Kidney glomerular epithelial cell (primary cell): ENCODE results near the gene DCP2.

Source experiments
- DNase-seq: peaks from one replicate; lab custom pipeline; 2025; lab: John Stamatoyannopoulos, UW

Gene DCP2

DNA sequence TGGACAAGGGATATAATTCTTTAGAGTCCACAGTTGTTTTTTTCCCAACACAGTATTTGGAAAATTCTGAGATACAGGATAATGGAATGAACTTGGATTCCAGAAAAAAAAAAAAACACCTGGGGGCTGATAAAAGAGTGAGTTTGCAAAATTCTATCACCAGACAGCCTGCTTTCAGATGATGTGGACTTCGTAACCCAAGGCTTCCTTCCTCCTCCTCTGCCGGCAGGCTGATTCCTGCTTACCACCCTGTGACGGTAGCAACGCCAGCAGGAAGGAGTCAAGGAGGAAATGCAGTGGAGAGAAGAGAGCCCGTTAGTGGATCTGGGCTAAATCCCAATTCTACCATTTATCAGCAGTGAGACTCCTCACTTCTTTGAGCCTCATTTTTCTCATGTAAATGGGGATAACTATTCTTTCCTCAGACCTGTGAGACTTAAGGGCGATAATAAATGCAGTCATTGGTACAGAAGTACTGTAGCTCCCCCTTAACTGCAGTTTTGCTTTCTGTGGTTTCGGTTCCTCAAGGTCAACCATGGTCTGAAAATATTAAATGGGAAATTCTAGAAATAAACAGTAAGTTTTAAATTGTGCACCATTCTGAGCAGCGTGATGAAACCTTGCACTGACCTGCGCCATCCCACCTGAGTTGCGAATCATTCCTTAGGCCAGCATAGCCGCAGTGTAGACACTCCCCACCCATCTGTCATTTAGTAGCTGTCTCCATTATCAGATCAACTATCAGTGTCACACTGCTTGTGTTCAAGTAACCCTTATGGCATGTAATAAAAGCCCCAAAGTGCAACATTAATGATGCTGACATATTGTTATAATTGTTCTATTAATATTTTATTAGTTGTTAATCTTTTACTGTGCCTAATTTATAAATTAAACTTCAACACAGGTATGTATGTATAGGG, 71.4 kb downstream of the DCP2 start:
- DNase-seq = peak; percentile 67

DNA sequence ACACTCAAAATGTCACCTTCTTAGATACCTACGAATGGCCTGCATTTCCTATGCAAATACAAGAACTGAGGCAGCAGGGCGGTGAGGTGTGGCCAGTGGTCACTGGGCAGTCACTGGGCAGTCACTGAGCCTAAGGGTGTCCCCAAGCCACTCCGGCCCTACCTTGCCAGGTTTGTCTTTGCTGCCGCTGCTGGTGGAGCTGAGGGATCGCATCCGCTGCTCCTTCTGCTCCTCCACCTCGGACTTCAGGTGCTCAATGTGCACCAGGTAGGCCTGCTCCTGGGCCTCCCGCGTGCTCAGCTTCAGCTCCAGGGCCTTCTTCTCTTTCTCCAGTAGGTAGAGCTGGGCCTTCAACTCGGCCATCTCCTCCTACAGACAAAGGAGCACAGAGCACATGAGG, 72.3 kb downstream of the DCP2 start:
- no peak for DNase-seq

DNA sequence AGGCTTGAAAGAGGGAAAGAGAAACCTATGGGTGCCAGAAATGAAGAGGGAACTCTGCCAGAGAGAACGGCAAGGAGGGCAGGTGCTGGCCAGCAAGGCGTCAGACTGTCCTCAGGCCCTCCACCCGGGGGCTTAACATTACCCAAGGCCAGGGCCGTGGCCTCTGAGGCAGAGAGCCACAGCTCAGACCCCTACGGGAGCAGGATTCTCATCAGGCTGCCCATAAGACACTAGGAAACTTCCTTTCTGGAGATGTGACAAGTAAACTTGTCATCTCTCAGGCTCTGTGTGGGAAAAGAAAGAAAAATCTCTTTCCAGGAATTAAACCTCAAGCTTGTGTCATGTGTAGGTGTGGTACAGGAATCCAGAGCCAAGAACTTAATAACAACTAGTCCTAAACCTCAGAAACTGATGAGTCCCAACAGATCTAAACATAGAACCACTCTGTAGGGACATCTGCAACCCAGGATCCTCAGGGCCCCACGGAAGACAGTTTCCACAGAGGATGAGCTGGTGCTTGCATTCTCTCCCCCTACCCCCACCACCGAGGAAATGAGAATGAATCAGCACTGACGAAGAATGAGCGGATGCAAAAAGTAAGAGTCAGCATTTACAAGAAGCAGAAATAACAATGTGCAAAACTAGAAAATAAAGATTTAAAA, 74.3 kb downstream of the DCP2 start:
- peak; percentile 89 for DNase-seq

DNA sequence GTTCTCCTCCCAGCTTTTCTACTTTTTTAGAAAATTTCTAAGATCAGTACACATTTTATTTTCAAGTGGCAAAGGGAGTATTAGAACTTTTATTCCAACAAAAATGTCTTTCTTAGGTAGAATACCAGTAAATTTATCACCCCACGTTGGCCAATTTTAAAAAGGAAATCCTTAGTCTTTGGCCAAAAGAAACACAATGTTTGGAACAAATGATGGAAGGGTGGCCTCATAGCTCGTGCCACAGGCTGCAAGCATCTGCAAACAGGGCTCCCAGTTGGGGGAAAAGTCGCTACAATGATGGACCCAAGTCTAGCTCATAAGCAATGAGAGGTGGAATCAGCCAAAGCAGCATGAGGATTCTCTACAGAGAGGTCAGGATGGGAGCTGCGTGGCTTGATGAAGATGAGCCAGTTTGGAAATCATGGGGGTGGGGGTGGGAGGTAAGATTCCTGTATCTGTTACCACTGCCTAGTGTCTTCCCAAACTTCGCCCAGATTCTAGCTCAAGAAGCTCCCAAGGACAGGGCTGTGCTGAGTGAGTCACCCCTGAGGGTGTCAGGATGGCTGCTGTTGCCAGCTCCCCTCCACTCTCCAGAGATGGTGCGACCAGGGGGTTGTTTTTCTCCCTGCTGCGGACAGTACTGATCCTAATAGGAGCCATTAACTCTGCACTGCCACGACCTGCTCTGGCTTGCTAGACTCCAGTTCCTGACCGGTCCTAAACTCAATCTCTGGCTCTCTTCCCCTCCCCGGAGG, 75.6 kb downstream of the DCP2 start:
- DNase-seq = no peak

DNA sequence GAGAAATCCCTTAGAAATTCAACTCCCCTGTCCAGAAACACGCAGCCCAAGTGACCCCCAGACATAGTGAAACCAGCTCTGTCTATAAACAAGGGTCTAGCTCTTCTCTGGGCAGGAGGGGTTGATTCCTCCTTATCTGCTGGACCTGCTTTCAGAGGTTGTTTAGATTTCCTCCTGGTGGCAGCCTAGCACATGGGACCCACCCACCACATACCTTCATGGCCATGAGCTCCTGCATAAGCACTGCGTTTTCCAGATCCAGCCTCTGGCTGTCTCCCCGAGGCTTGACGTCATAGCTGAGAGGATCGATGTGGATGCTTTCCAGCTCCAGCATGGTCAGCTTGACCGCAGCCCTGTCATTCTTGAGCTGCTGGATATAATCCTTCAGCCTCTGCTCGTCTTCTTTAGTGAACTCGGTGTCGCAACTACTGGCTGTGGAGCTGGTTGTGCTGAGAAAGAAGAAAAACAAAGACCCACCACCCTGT, 77.0 kb downstream of the DCP2 start:
- no peak for DNase-seq

DNA sequence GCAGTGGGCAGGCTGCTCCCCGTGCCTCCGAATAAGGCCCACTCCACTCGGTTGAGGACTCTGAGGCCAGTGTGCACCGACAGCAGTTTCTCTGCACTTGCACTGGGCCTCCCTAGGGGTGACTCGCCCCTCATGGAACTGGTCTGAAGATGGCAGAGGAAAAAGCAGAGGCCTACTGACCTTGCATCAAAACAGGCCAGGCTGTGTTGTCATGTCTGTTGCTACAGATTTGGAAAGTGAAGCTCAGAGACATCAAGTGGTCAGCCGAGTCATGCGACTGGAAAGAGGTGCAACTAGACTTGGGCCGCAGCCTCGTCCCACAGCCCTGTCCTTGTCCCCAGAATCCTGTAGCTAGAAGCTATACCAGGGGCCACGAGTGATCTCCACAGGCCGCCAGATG, 78.3 kb downstream of the DCP2 start:
- DNase-seq = no peak

DNA sequence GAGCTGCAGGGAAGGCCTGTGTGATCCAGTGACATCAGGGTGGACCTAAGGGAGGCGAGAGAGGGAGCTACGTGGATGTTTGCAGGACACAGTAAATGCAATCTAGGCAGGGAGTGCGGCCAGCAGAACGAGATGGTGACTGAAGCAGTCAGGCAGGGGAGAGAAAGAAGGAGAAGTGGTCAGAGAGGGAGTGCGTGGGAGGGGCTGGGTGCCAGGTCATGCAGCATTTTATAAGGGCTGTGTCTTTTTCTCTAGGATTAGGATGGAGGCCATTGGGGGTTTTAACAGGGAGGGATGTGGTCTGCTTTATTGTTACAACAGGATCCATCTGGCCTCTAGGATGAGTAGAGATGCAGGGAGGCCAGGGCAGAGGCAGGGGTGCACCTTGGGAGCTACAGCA, 80.4 kb downstream of the DCP2 start:
- peak; percentile 33 for DNase-seq

DNA sequence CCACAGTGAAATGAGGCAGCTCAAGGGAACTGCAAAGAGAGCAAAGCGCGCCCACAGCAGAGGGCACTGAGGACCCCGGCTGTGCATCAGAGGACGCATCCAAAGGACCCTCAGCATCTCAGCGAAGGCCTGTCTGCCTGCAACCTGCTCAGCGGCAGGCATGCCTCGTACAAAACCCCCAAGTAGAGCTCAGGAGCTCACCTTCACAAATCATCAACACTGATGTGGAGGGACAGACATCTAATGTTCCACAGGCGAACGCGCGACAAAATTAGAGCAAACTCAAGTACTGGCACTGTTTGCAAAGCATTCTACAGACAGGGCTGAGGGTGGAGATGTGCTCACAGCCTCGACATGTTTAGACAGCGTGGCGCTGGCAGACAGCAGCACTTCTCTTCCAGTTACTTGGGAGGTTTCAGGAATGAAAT, 81.0 kb downstream of the DCP2 start:
- no peak for DNase-seq

DNA sequence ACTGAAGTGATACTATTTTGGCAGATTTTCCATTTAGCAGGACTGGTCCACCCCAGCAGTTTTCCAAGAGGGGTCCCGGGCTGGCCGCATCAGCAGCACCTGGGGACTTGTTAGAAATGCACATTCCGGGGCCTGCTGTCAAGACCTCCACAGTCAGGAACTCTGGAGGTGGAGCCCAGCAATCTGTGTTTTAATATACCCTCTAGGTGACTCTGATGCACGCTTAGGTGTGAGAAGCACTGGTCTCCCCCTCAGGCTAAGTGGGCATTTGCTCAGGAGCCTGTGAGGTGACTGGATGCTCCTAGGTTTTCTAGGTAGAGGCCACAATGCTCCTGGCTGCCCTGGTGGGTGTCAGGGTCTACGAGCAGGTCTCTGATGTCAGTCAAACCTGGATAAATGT, 81.7 kb downstream of the DCP2 start:
- DNase-seq = no peak

DNA sequence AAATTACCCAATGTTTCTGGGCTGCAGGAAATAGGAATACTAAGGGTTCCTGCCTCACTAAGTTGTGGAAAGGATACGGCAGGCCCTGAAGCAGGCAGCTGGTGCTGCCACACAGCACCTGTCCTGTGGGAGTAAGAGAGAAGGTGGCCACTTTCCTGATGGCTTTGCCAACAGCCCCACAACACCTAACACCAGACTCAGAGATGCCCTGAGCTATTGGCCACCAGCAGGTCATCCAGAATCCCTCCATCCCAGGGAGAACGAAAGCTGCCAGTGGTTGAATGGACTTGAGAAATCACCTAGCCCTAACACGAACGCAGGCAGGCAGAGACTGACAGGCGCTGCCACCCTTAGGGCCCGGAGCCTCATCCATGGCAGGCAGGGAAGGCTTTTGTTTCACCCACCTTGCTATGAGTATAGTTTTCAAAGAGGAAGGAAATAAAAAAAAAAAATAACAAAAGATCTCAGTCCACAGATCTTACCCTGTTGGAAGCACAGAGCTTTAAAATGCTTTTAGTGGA, 82.2 kb downstream of the DCP2 start:
- no peak for DNase-seq

DNA sequence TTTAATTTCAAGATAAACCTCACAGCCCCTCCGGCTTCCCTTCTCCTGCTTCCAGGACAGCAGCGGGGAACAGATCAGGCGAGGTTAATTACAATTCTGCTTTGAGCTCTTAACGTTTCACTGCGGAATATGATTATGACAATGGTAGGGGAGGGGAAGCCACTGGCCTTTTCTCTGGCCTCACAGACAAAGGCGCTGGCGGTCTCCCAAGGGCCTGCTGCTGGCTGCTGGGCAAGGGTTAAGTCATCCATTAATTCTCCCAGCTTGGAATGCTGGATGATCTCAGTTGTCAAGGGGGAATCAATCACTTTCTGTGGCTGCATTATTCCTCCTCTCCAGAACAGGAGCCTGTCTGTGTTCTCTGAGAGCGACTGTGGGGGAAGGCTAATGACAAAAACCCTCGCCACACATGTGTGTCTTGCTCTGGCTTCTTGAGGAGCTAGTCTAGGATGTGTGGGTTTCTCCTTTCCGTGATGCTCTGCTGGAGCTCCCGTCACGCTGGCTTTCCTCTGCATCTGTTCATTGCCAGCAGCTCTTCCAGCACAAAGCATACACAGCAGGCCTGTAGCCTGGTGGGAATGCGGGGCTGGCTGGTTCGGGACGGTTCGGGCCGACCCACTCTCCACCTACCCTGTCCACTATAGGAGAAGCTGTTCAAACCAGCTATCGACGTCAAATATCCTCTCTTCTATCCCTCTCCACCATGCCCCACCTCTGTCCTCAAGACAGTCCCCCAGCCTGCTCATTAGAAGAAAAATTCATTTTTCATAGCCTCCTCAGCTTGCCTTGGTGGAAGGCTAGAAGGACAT, 82.8 kb downstream of the DCP2 start:
- DNase-seq = peak; percentile 94

DNA sequence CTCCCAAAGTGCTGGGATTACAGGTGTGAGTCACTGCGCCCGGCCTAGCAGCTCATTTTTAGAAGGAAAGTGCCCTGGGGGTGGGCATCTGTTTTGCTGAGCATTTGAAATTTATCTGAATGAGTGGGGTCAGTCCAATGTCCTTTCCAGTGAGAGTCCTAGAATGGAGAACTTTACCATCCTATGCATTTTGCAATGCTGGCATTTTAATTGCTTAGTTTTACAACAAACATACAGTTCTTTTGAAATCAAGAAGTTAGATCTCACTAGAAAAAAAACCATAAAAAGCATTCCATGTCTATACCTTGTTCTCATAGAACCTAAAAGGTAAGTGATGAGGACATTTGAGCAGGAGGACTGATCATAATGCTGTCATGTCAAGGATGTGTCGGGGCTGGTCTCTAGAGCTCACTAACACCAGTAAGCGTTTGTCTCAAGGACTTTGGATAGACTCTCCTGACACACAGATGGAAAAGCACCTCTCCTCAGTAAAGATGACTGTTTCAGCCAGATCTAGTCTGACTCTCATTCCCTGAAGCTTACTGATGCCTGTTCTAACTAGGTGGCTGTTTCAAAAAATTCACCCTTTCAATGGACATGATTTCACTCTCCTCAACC, 83.9 kb downstream of the DCP2 start:
- DNase-seq = no peak

DNA sequence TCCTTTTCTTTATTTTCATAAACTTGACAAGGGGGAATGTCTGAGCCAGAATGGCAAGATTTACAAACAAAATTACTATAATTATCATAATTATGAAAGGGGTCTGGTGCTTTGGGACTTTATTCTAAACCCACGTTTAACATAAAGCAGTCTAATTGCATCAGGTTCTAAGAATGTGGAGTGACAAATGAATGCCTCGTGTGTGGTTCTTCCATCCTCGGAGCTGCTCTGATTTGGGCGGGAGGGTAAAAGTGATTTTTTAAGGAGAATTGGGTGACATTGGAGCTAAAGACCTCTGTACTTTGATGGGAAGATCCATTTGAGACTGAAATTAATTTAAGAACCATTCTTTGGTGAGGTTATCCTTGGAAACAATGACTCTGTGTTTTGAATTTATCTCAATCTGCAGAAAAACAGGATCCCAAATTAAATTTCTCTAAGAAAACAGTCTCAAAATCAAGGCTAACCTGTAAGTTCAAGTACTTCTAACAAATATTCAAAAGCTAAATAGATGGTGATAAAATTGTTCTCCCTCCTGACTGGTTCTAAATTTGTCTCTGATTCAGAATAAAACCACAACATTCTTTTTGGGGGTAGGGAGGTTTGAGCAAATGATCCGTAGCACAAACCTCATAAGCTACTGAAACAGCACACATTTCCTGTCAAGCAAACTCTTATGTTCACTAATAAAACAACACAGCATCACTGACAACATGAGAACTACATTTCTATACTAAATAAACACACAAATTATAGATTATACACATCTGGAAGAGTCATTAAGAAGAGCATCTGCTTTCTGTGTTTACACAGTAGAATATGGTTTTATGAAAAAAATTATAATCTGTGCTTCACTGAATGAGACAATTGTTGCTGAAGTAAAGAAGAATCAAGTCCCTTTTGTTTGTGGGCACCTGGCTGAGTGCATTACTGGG, 85.5 kb downstream of the DCP2 start:
- DNase-seq = peak; percentile 96

DNA sequence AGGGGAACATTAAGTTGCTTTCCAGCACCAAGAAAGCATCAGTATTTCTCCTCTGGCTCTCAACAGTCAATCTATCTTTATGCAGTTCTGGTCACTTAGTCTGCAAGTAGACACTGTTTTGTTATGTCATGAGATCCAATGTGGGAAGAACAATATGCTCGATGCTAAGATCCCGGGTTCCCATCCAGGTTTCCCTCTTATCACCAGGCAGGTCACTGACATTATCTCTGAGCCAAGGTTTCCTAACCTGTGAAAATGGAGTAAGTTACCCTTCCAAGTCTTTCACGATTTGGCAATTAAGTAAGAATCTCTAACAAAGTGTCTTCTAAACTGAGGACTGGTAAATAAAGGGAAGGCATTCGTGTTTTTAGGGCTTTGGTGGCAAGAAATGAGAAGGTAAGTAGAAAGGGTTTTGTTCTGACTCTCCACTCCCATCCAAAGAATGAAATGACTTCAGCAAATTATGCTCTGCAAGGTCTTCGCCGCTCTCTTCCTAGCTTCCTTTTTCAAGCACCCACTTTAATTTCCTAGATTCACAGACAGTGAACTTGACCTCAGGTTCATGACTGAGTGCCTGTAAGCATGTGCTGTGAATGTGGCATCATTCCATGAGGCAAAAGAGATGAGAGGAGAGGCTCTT, 86.4 kb downstream of the DCP2 start:
- no peak for DNase-seq

DNA sequence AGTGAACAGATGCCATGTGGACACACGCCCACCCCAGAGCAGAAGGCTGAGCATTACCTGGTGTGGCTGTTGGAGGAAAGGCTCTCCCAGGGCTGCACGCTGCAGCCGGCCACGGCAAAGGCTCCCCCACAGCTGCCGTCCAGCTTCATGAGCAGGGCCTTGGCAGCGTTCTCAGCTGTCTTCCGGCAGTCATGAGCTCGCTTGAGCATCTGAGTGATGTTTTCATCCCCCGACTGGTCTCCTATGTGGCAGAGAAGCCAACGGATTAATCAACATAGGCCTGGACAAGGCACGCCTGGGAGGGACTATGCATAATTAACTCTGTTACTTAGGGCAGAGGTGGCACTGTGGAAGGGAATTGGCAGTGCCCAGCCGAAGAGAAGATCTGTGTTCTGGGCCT, 87.3 kb downstream of the DCP2 start:
- no peak for DNase-seq

DNA sequence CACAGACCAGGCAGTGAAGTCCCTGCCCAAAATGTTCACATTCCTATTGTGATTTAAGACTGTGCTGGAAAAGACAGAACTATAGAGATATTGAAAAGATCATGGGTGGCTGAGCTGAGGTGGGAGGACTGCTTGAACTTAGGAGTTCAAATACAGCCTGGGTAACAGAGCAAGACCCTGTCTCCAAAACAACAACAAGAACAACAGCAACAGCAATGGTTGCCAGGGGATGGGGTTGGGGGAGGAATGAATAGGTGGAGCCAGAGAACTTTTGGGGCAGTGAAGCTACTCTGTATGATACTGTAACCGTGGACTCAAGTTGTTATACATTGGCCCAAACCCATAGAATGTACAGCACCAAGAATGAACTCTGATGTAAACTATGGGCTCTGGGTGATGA, 88.2 kb downstream of the DCP2 start:
- DNase-seq = no peak

DNA sequence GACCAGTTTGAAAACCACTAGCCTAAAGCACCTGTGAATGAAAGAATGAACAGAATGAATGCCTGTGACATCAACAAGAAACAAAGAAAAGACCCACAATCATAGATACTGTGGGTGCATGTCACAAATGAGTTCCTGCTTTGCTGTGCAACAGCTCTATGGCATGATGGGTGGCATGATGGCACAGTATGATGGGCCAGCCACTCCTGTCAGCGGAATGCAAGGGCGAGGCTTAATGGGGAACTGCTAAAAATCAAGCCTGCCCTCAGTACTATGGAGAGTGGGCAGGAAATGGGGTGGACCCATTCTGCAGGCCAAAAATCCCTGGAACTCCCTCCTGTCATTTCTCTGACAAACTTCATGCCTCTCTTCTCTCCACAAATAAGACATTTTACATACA, 89.0 kb downstream of the DCP2 start:
- DNase-seq = no peak

DNA sequence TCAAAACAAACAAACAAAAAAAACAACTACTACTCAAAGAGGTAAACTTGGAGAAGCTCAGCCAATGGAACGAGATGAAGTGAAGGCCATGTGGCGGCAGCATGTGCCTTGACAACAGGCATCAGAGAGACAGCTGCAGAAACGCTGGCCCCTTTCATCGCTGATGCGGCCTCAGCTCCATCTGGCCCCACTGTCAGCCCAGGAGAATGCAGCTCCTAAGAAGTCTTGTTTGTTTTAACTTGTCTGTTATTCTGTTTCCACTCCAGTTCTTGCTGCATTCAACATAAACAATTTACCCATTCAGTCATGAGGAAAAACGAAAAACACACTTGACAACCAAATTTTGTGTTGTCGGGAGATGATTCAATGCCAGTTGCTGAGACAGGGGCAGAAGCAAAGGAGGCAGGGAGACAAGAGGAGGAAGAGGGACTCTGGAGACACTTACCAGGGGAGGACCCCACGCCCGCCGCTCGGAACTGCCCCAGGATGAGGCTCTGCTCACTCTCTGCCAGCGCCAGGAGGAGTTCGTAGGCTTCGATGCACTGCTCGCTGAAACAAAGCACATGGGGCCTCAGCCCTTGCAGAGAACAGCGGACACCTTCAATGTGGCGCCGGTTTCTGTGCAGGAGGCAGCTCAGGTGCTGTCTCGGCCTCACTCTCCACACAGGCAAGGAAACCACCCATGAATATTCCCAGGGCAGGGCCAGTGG, 91.2 kb downstream of the DCP2 start:
- DNase-seq = no peak

DNA sequence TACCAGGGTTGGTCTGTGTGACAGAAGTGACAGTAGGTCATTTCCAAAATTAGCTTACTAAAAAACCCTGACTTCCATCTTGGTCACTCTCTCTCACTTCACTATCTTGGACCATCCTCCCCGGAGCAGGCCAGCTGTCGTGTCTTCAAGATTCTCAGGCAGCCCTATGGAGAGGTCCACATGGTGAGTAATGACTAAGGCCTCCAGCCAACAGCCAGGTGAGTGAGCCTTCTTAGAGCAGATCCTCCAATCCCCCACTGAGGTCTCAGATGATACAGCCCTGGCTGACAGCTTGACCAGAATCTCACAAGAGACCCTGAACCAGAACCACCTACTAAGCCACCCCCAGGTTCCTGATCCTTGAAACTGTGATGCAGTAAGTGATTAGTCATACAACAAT, 92.0 kb downstream of the DCP2 start:
- peak; percentile 77 for DNase-seq
